ENCODE data around the gene GALR3. TPM values are rescaled to one million over a fixed set of nuclear protein-coding genes. Genes with fewer than 3 reads are reported as not detected.
A peak's percentile ranks its signal among the peaks of the same experiment; 100 is the strongest.

Gene GALR3
- total RNA-seq, 5 donors from 2014 or later (not counting 1 experiment from before 2014, with no cell fraction given): not detected

DNA sequence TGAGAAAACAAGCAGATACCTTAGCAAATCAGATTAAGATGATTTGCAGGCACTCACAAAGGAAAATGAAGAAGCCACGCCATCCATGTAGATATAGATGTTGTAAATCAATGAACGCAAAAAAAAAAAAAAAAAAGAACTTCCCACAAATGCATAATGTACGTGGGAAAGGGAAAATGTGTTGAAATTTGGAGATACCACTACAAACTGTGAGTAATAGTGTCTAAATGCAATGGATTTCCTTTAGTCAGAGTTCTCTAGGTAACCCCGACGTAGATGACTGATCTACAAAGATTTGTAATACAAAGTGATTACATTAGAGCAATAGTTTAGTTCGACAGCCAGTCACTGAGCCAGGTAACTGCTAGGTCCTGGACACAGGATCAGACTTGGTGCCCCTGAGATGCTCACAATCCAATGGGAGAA, 21.7 kb downstream of the GALR3 start:
- POLR2A ChIA-PET: no interaction called here
- Histone ChIP-seq H3K9me3 (no peaks in the 10 kb centered on the region), H3K36me3 (ENCODE audit: control insufficient read depth in 2 of 2, extremely low read depth in 1 of 2, insufficient read depth in 1 of 2, low read length in 1 of 2) (peaks cover 0 to under 1% of the 10 kb centered on the region in 2 donors), H3K4me3 (ENCODE audit: control insufficient read depth in 1 of 2, extremely low read depth in 1 of 2, low read length in 1 of 2) (peak overlapping the region; percentile 47 to 69), H3K27me3 (replicated peaks in 1 of 2; ENCODE audit: control insufficient read depth in 2 of 2, extremely low read depth in 1 of 2, insufficient read depth in 2 of 2, low read length in 1 of 2) (no peaks in the 10 kb centered on the region), H3K27ac (ENCODE audit: low read length) (peak overlapping the region; percentile 50), H3K4me1 (ENCODE audit: control insufficient read depth in 1 of 2, extremely low read depth in 1 of 2, insufficient read depth in 2 of 2, low read length in 2 of 2) (peaks cover 12 to 36% of the 10 kb centered on the region in 2 experiments)
- WGBS (ENCODE audit: insufficient coverage): 100% methylated on average over 1 of the region's 6 CpGs
- peak overlapping the region; percentile 80 to 95 (median 86) for H3K4me3 Mint-ChIP-seq
- DNase-seq (no peak), ATAC-seq (replicated peaks in 1 of 4) (no peak)
- H3K4me1 Mint-ChIP-seq: peaks cover 25 to 38% (median 34%) of the 10 kb centered on the region in 3 donors
- peak overlapping the region; percentile 90 to 92 for H3K27ac Mint-ChIP-seq
- CTCF ChIA-PET: interaction anchor here in 1 of 2 donors (1.4 kb wide), 2 partner anchors 19 to 61 kb away, joined by 4 to 12 read pairs; partner anchors contain the start of gene MICALL1
- no peaks in the 10 kb centered on the region for H3K9me3 Mint-ChIP-seq
- H3K36me3 Mint-ChIP-seq: peaks cover 5% of the 10 kb centered on the region
- no peaks in the 10 kb centered on the region for H3K27me3 Mint-ChIP-seq

DNA sequence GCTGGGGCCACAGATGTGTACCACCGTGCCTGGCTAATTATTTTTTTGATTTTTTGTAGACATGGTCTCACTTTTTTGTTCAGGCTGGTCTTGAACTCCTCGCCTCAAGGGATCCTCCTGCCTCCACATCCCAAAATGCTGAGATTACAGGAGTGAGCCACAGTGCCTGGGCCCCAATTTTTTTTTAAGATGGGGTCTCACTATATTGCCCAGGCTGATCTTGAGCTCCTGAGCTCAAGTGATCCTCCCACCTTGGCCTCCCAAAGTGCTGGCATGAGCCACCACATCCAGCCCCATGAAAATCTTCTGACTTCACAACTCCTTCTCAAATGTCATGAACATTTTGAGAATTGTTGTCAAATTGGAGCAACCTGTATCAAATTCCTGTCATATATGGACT, 23.3 kb downstream of the GALR3 start:
- H3K4me3 Mint-ChIP-seq: peak overlapping the region in 1 of 3 donors; percentile 17
- Histone ChIP-seq H3K27ac (ENCODE audit: low read length) (no peak overlapping the region), H3K4me1 (ENCODE audit: control insufficient read depth in 1 of 2, extremely low read depth in 1 of 2, insufficient read depth in 2 of 2, low read length in 2 of 2) (peaks cover 20 to 49% of the 10 kb centered on the region in 2 experiments), H3K27me3 (replicated peaks in 1 of 2; ENCODE audit: control insufficient read depth in 2 of 2, extremely low read depth in 1 of 2, insufficient read depth in 2 of 2, low read length in 1 of 2) (no peaks in the 10 kb centered on the region), H3K36me3 (ENCODE audit: control insufficient read depth in 2 of 2, extremely low read depth in 1 of 2, insufficient read depth in 1 of 2, low read length in 1 of 2) (peaks cover 0 to 7% of the 10 kb centered on the region in 2 donors), H3K4me3 (ENCODE audit: control insufficient read depth in 1 of 2, extremely low read depth in 1 of 2, low read length in 1 of 2) (no peak overlapping the region), H3K9me3 (no peaks in the 10 kb centered on the region)
- ATAC-seq (replicated peaks in 1 of 4) (no peak), DNase-seq (no peak)
- H3K27me3 Mint-ChIP-seq: no peaks in the 10 kb centered on the region
- H3K4me1 Mint-ChIP-seq: peaks cover 37 to 53% (median 48%) of the 10 kb centered on the region in 3 donors
- no CpG with 5 or more reads among the region's 2 CpGs for WGBS (ENCODE audit: insufficient coverage)
- no peak overlapping the region for H3K27ac Mint-ChIP-seq
- ChIA-PET POLR2A (no interaction called here), CTCF (interaction anchor here in 1 of 2 donors (0.6 kb wide), 1 partner anchor 235 kb away, joined by 3 read pairs; no protein-coding TSS in a partner anchor)
- H3K9me3 Mint-ChIP-seq: no peaks in the 10 kb centered on the region
- H3K36me3 Mint-ChIP-seq: peaks cover 11% of the 10 kb centered on the region

DNA sequence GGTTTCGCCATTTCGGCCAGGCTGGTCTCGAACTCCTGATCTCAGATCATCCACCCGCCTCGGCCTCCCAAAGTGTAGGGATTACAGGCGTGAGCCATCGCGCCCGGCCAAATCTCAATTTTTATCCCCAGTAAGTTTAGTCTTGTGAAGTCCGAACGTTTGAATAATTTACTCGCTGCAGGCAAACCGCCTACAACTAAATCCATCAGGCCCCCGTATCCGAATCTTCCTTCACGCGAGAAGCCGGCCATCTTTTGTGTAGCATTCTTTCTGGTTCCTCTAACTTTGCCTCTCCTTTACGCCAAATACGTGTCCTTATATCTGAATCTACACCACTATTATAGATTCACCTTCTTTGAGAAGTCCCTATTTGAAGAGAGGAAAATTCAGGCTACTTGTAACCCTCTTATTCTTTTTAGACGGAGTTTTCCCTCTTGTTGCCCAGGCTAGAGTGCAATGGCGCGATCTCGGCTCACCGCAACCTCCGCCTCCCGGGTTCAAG, 25.5 kb downstream of the GALR3 start:
- Histone ChIP-seq H3K4me1 (ENCODE audit: control insufficient read depth in 1 of 2, extremely low read depth in 1 of 2, insufficient read depth in 2 of 2, low read length in 2 of 2) (peaks cover 16 to 40% of the 10 kb centered on the region in 2 experiments), H3K4me3 (ENCODE audit: control insufficient read depth in 1 of 2, extremely low read depth in 1 of 2, low read length in 1 of 2) (peak overlapping the region; percentile 87 to 89), H3K27ac (ENCODE audit: low read length) (peak overlapping the region; percentile 90), H3K27me3 (replicated peaks in 1 of 2; ENCODE audit: control insufficient read depth in 2 of 2, extremely low read depth in 1 of 2, insufficient read depth in 2 of 2, low read length in 1 of 2) (no peaks in the 10 kb centered on the region), H3K9me3 (no peaks in the 10 kb centered on the region), H3K36me3 (ENCODE audit: control insufficient read depth in 2 of 2, extremely low read depth in 1 of 2, insufficient read depth in 1 of 2, low read length in 1 of 2) (peaks cover 0 to 24% of the 10 kb centered on the region in 2 donors)
- ChIA-PET CTCF (interaction anchor here in 1 of 2 donors (1.0 kb wide), 1 partner anchor 29 kb away, joined by 6 read pairs; no protein-coding TSS in a partner anchor), POLR2A (interaction anchor here in 1 of 2 donors (0.7 kb wide), 1 partner anchor 306 kb away, joined by 4 read pairs; no protein-coding TSS in a partner anchor)
- Mint-ChIP-seq H3K27me3 (no peaks in the 10 kb centered on the region), H3K4me3 (peak overlapping the region; percentile 86 to 99 (median 98)), H3K27ac (peak overlapping the region; percentile 98), H3K4me1 (peaks cover 40 to 53% (median 46%) of the 10 kb centered on the region in 3 donors), H3K9me3 (no peaks in the 10 kb centered on the region), H3K36me3 (peaks cover 24% of the 10 kb centered on the region)
- 33% methylated on average over 19 of the region's 27 CpGs for WGBS (ENCODE audit: insufficient coverage)
- ATAC-seq (replicated peaks in 1 of 4) (no peak), DNase-seq (peak in 13 of 35 experiments; percentile 6 to 49 (median 12))

DNA sequence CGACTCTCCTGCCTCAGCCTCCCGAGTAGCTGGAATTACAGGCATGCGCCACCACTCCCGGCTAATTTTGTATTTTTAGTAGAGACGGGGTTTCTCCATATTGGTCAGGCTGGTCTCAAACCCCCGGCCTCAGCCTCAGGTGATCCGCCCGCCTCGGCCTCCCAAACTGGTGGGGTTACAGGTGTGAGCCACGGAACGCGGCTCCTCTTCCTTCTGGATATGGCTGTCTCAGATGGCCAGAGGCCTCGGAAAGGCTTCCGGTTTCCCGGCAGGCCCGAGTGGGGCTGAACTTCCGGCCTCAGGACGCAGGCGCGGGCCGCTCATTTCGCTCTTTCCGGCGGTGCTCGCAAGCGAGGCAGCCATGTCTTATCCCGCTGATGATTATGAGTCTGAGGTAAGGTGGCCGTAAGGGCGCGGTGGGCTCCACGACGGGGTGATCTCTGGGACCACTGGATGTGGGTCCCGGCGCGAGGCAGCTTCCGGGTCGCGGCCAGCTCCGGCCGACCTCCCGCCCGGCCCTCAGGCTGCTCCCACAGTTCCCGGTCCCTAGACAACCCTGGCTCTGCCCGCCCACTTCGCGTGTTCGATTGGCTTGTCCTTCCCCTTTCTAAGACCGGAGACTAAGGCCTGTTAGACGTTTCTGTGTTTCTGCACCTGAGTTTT, 26.0 kb downstream of the GALR3 start, which contains the start of gene EIF3L:
TSS of gene EIF3L (plus strand) at position 331 of the 663 bp plus-strand sequence. CDS start at position 362, 31 bp downstream.
- no peaks in the 10 kb centered on the region for H3K27me3 ChIP-seq (replicated peaks in 1 of 2; ENCODE audit: control insufficient read depth in 2 of 2, extremely low read depth in 1 of 2, insufficient read depth in 2 of 2, low read length in 1 of 2)
- POLR2A ChIA-PET: interaction anchor here in 1 of 2 donors (0.6 to 0.7 kb wide), 2 partner anchors 56 to 307 kb away, joined by 4 to 6 read pairs; no protein-coding TSS in a partner anchor
- H3K4me1 ChIP-seq (ENCODE audit: control insufficient read depth in 1 of 2, extremely low read depth in 1 of 2, insufficient read depth in 2 of 2, low read length in 2 of 2): peaks cover 16 to 40% of the 10 kb centered on the region in 2 experiments
- CTCF ChIA-PET: interaction anchor here in 1 of 2 donors (1.0 kb wide), 1 partner anchor 30 kb away, joined by 6 read pairs; no protein-coding TSS in a partner anchor
- Mint-ChIP-seq H3K27me3 (no peaks in the 10 kb centered on the region), H3K36me3 (peaks cover 28% of the 10 kb centered on the region), H3K27ac (peak within 1 kb of the TSS; percentile 98), H3K9me3 (no peaks in the 10 kb centered on the region), H3K4me3 (peak within 1 kb of the TSS; percentile 86 to 99 (median 98)), H3K4me1 (peaks cover 45 to 56% (median 51%) of the 10 kb centered on the region in 3 donors)
- WGBS (ENCODE audit: insufficient coverage): 0% methylated on average over 43 of the region's 49 CpGs
- H3K27ac ChIP-seq (ENCODE audit: low read length): peak within 1 kb of the TSS; percentile 90
- no peaks in the 10 kb centered on the region for H3K9me3 ChIP-seq
- H3K36me3 ChIP-seq (ENCODE audit: control insufficient read depth in 2 of 2, extremely low read depth in 1 of 2, insufficient read depth in 1 of 2, low read length in 1 of 2): peaks cover 0 to 28% of the 10 kb centered on the region in 2 donors
- ATAC-seq (replicated peaks in 1 of 4): peak; percentile 72 to 74 (median 73)
- peak within 1 kb of the TSS; percentile 87 to 89 for H3K4me3 ChIP-seq (ENCODE audit: control insufficient read depth in 1 of 2, extremely low read depth in 1 of 2, low read length in 1 of 2)
- peak; percentile 71 to 92 (median 84) for DNase-seq

DNA sequence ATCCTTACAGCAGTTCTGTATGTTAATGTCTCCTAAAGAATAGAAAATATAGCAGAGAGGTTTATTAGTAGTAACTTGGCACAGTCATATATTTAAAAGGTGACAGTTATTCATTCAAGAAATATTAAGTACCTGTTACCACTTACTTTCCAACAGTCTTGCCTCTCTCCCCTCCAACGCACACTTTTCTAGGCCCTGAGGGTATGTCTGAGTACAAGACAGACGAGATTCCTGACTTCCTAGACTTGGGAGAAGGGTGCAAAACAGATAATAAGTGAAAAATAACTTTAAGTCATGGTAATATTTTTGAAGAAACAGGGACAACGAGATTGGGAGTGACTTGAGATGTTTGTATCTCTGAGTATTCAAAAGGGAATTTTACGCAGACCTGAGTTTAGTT, 27.6 kb downstream of the GALR3 start:
- Histone ChIP-seq H3K27ac (ENCODE audit: low read length) (no peak overlapping the region), H3K36me3 (ENCODE audit: control insufficient read depth in 2 of 2, extremely low read depth in 1 of 2, insufficient read depth in 1 of 2, low read length in 1 of 2) (peaks cover 2 to 43% of the 10 kb centered on the region in 2 donors), H3K9me3 (no peaks in the 10 kb centered on the region), H3K27me3 (replicated peaks in 1 of 2; ENCODE audit: control insufficient read depth in 2 of 2, extremely low read depth in 1 of 2, insufficient read depth in 2 of 2, low read length in 1 of 2) (no peaks in the 10 kb centered on the region), H3K4me1 (ENCODE audit: control insufficient read depth in 1 of 2, extremely low read depth in 1 of 2, insufficient read depth in 2 of 2, low read length in 2 of 2) (peaks cover 16 to 40% of the 10 kb centered on the region in 2 experiments), H3K4me3 (ENCODE audit: control insufficient read depth in 1 of 2, extremely low read depth in 1 of 2, low read length in 1 of 2) (no peak overlapping the region)
- ChIA-PET CTCF (no interaction called here), POLR2A (no interaction called here)
- Mint-ChIP-seq H3K27me3 (no peaks in the 10 kb centered on the region), H3K4me3 (peak overlapping the region; percentile 86 to 99 (median 98)), H3K9me3 (no peaks in the 10 kb centered on the region), H3K36me3 (peaks cover 41% of the 10 kb centered on the region), H3K27ac (peak overlapping the region in 1 of 2 donors; percentile 28), H3K4me1 (peaks cover 61 to 63% (median 61%) of the 10 kb centered on the region in 3 donors)
- 85% methylated on average over 2 of the region's 4 CpGs for WGBS (ENCODE audit: insufficient coverage)
- DNase-seq (no peak), ATAC-seq (replicated peaks in 1 of 4) (no peak)

DNA sequence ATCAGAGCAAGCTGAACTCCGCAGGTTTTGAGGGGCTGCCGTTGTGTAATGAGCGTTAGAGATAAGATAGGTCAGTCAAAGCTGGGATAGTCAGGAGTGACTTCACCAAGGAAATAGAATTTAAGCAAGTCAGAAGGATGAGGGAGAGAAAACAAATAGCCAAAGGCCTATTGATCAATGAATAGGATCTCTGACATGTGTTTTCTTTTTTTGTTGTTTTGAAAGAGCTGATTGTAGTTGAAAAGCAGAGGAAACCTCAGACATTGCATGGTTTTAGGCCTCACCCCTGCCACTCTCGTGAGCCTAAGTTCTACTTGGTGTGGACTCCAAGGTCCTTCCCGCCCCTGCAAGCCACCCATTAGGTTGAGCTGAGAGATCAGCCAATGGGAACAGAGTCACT, 29.2 kb downstream of the GALR3 start:
- Histone ChIP-seq H3K36me3 (ENCODE audit: control insufficient read depth in 2 of 2, extremely low read depth in 1 of 2, insufficient read depth in 1 of 2, low read length in 1 of 2) (peaks cover 2 to 51% of the 10 kb centered on the region in 2 donors), H3K27me3 (replicated peaks in 1 of 2; ENCODE audit: control insufficient read depth in 2 of 2, extremely low read depth in 1 of 2, insufficient read depth in 2 of 2, low read length in 1 of 2) (no peaks in the 10 kb centered on the region), H3K27ac (ENCODE audit: low read length) (no peak overlapping the region), H3K4me3 (ENCODE audit: control insufficient read depth in 1 of 2, extremely low read depth in 1 of 2, low read length in 1 of 2) (no peak overlapping the region), H3K9me3 (no peaks in the 10 kb centered on the region), H3K4me1 (ENCODE audit: control insufficient read depth in 1 of 2, extremely low read depth in 1 of 2, insufficient read depth in 2 of 2, low read length in 2 of 2) (peaks cover 16 to 40% of the 10 kb centered on the region in 2 experiments)
- peaks cover 44% of the 10 kb centered on the region for H3K36me3 Mint-ChIP-seq
- DNase-seq: no peak
- H3K27me3 Mint-ChIP-seq: no peaks in the 10 kb centered on the region
- POLR2A ChIA-PET: interaction anchor here in 1 of 2 donors (0.9 kb wide), 1 partner anchor 9 kb away, joined by 3 read pairs; no protein-coding TSS in a partner anchor
- no peak overlapping the region for H3K4me3 Mint-ChIP-seq
- peaks cover 59 to 61% (median 61%) of the 10 kb centered on the region in 3 donors for H3K4me1 Mint-ChIP-seq
- CTCF ChIA-PET: interaction anchor here in 1 of 2 donors (1.0 kb wide), 1 partner anchor 34 kb away, joined by 4 read pairs; no protein-coding TSS in a partner anchor
- WGBS (ENCODE audit: insufficient coverage): 86% methylated on average over 4 of the region's 5 CpGs
- no peak for ATAC-seq (replicated peaks in 1 of 4)
- H3K9me3 Mint-ChIP-seq: no peaks in the 10 kb centered on the region
- no peak overlapping the region for H3K27ac Mint-ChIP-seq
